ENCODE results near the gene SSH3. TPM values are rescaled to one million over a fixed set of nuclear protein-coding genes. Genes with fewer than 3 reads are reported as not detected.

The SSH3 gene
- total and polyA plus RNA-seq, 2 of the 8 experiments (the other 6 are each of a cell fraction or from before 2014, with no cell fraction given): 16.9 to 19.8 TPM

GRCh38 chr11:67321313-67321871, 18.1 kb downstream of the SSH3 start:
- Histone ChIP-seq H2BK20ac (ENCODE audit: low read length) (no peak overlapping the region), H3K56ac (replicated peaks; ENCODE audit: insufficient read length, low read depth, low read length) (no peak overlapping the region), H3K4me2 (ENCODE audit: insufficient read depth in 1 of 2, low read depth in 2 of 2, low read length in 2 of 2) (no peak overlapping the region), H3K4me3 (ENCODE audit: extremely low read depth in 1 of 4, insufficient read depth in 2 of 4, low read depth in 3 of 4, low read length in 4 of 4) (no peak overlapping the region), H3K79me1 (ENCODE audit: low read depth, low read length) (no peaks in the 10 kb centered on the region), H4K8ac (ENCODE audit: extremely low read depth, insufficient read depth, low read length) (no peak overlapping the region), H4K5ac (ENCODE audit: insufficient read length, low read depth, low read length) (no peak overlapping the region), H2AK5ac (ENCODE audit: low read depth, low read length) (no peak overlapping the region), H3K79me2 (ENCODE audit: control insufficient read depth in 1 of 2, insufficient read depth in 2 of 2, low read length in 2 of 2) (no peaks in the 10 kb centered on the region), H3K27me3 (replicated peaks in 1 of 4; ENCODE audit: control insufficient read depth in 3 of 4, extremely low read depth in 1 of 4, insufficient read depth in 3 of 4, low read length in 3 of 4) (peaks cover 5 to 16% (median 11%) of the 10 kb centered on the region in 4 experiments; a peak in 6 of 7 replicates), H2BK5ac (ENCODE audit: low read depth, low read length) (no peak overlapping the region), H3K14ac (ENCODE audit: insufficient read length) (no peak overlapping the region), H3K9me3 (ENCODE audit: insufficient read depth in 2 of 2, low read depth in 1 of 2, low read length in 1 of 2) (no peaks in the 10 kb centered on the region), H2BK12ac (ENCODE audit: low read depth, low read length) (no peak overlapping the region), H3K18ac (ENCODE audit: extremely low read depth, low read length) (no peak overlapping the region), H4K91ac (replicated peaks; ENCODE audit: insufficient read length, low read length) (no peak overlapping the region), H4K20me1 (replicated peaks in 1 of 2; ENCODE audit: control insufficient read depth in 1 of 2, insufficient read depth in 2 of 2, low read length in 2 of 2) (peaks cover 0 to 2% of the 10 kb centered on the region in 2 experiments), H3K23ac (ENCODE audit: insufficient read length) (no peak overlapping the region), H2BK15ac (ENCODE audit: low read length) (no peak overlapping the region), H3K23me2 (ENCODE audit: low read depth, low read length) (peaks cover 3% of the 10 kb centered on the region; the same call in 1 of the 2 replicates), H3K4me1 (replicated peaks in 1 of 4; ENCODE audit: control insufficient read depth in 3 of 4, insufficient read depth in 4 of 4, low read length in 3 of 4) (peaks cover 0 to 3% (median 0%) of the 10 kb centered on the region in 4 experiments; a peak in 2 of 7 replicates), H3K27ac (ENCODE audit: low read depth, low read length) (no peak overlapping the region), H3K36me3 (ENCODE audit: control insufficient read depth in 2 of 4, insufficient read depth in 4 of 4, low read length in 3 of 4) (no peaks in the 10 kb centered on the region), H3K9ac (replicated peaks in 1 of 4; ENCODE audit: extremely low read depth in 1 of 4, low read depth in 3 of 4, low read length in 3 of 4) (no peak overlapping the region), H3K4ac (replicated peaks; ENCODE audit: insufficient read length, low read depth, low read length) (no peak overlapping the region), H2AFZ (ENCODE audit: low read length) (no peak overlapping the region), H2BK120ac (replicated peaks; ENCODE audit: low read depth, low read length) (no peak overlapping the region)
- FAIRE-seq (no peak), DNase-seq (ENCODE audit: low read depth in 1 of 2, low spot score in 2 of 2) (no peak)
- ChIA-PET POLR2A (ENCODE audit: partially characterized antibody) (interaction anchor here (0.7 to 1.6 kb wide), 4 partner anchors 13 to 70 kb away, joined by 3 to 4 read pairs (median 4); partner anchors contain the start of gene POLD4), CTCF (ENCODE audit: partially characterized antibody) (interaction anchor here (0.7 to 11.4 kb wide), 8 partner anchors 18 to 215 kb away, joined by 3 to 186 read pairs (median 21); partner anchors contain the start of genes GRK2 and POLD4)
- WGBS, 2 experiments (ENCODE audit: extremely low coverage in 1 of 2, insufficient coverage in 1 of 2, insufficient read length in 1 of 2, insufficient replicate concordance in 2 of 2, low coverage in 1 of 2, low lambda C conversion rate in 2 of 2, missing lambda C conversion rate in 1 of 2): 74% methylated on average over 6 of the region's 6 CpGs; no CpG with 5 or more reads in 1 of the 2 experiments
- TF ChIP-seq MAX (IDR thresholded peaks at IDR 0.05): no peak
- TF ChIP-seq RXRA (IDR thresholded peaks at IDR 0.05; ENCODE audit: insufficient read depth, low read depth, low read length): no peak
- TF ChIP-seq SP4 (IDR thresholded peaks at IDR 0.05; ENCODE audit: low read length): no peak
- TF ChIP-seq PHF8 (conservative IDR thresholded peaks at IDR 0.05; ENCODE audit: low read depth, low read length): no peak
- no peak for TF ChIP-seq BCL11A (IDR thresholded peaks at IDR 0.05; ENCODE audit: low read depth in 2 of 2, low read length in 2 of 2)
- no peak for TF ChIP-seq JUN (IDR thresholded peaks at IDR 0.05; ENCODE audit: low read depth, low read length)
- TF ChIP-seq SP1 (IDR thresholded peaks at IDR 0.05; ENCODE audit: low read depth, low read length): no peak
- no peak for TF ChIP-seq TBP (IDR thresholded peaks at IDR 0.05; ENCODE audit: low read depth, low read length)
- no peak for TF ChIP-seq SP2 (IDR thresholded peaks at IDR 0.05; ENCODE audit: low read length)
